Tibial nerve (tissue), 4 donors: ENCODE measurements around the gene PSPH.

Source experiments
- CTCF ChIP-seq, 5 experiments: fragments of 200-600 bp in 3 of 5; fragments of 450-650 bp in 2 of 5; sonication (generic) in 3 of 5; IDR thresholded peaks; one replicate each; pipeline ENCODE4 v1.5.1; 2016 to 2019; ENCODE audit warnings: antibody characterized with exemption in 5 of 5, mild to moderate bottlenecking in 3 of 5, moderate library complexity in 2 of 5
- EP300 ChIP-seq, 2 donors: sonication (generic); formaldehyde crosslinking; IDR thresholded peaks; one replicate each; pipeline ENCODE4 v1.6.1; 2017; ENCODE audit warnings: antibody characterized with exemption in 2 of 2, mild to moderate bottlenecking in 1 of 2
- POLR2A ChIP-seq, 2 donors: fragments of 450-650 bp; IDR thresholded peaks; one replicate each; pipeline ENCODE4 v1.6.1; 2017; ENCODE audit warnings: antibody characterized with exemption in 2 of 2, mild to moderate bottlenecking in 2 of 2, moderate library complexity in 2 of 2

- TF ChIP-seq CTCF (IDR thresholded peaks at IDR 0.05) (peak; percentile 84 to 91 (median 87)), POLR2A (IDR thresholded peaks at IDR 0.05) (no peak), EP300 (IDR thresholded peaks at IDR 0.05) (no peak)
Observed at GRCh38 chr7:56074371-56074791, 23.1 kb upstream of the PSPH start.
